ENCODE data around the gene EPHB1. TPM values are rescaled to one million over a fixed set of nuclear protein-coding genes. Genes with fewer than 3 reads are reported as not detected.

Gene EPHB1
- total RNA-seq, 1 experiment from 2014 or later: 0.73 TPM

DNA sequence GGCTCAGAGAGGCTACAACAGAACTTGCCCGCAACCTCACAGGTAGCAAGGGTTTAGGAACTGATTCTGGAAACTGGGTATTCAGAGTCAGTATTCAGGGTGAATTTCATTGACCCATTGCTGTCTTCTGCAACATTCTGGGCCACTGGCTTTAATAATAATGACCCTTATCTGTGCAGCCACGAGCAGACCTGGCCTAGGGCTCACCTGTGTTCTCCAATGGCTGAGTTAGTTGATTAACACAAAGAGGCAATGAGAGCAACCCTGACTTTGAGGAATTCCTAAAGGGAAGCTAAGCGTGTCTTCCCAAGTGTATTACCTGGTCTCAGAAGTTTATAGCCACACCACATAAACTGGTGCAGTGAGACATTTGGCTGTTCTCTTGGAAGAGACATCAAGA lies 289.9 kb downstream of the EPHB1 start:
- Mint-ChIP-seq H3K36me3 (ENCODE audit: insufficient read depth, unreplicated experiment) (no peaks in the 10 kb centered on the region), H3K27me3 (ENCODE audit: unreplicated experiment) (peaks cover 40% of the 10 kb centered on the region), H3K27ac (ENCODE audit: unreplicated experiment) (no peak overlapping the region), H3K4me1 (ENCODE audit: low read depth, unreplicated experiment) (no peaks in the 10 kb centered on the region), H3K4me3 (ENCODE audit: low read depth, unreplicated experiment) (no peak overlapping the region), H3K9me3 (ENCODE audit: low read depth, unreplicated experiment) (no peaks in the 10 kb centered on the region)
- BruUV-seq (replicated peaks): no TSS peak
- DNase-seq: no peak
- TF ChIP-seq, protein P1, sequence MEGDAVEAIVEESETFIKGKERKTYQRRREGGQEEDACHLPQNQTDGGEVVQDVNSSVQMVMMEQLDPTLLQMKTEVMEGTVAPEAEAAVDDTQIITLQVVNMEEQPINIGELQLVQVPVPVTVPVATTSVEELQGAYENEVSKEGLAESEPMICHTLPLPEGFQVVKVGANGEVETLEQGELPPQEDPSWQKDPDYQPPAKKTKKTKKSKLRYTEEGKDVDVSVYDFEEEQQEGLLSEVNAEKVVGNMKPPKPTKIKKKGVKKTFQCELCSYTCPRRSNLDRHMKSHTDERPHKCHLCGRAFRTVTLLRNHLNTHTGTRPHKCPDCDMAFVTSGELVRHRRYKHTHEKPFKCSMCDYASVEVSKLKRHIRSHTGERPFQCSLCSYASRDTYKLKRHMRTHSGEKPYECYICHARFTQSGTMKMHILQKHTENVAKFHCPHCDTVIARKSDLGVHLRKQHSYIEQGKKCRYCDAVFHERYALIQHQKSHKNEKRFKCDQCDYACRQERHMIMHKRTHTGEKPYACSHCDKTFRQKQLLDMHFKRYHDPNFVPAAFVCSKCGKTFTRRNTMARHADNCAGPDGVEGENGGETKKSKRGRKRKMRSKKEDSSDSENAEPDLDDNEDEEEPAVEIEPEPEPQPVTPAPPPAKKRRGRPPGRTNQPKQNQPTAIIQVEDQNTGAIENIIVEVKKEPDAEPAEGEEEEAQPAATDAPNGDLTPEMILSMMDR (IDR thresholded peaks at IDR 0.05; ENCODE audit: unreplicated experiment): no peak
- intact Hi-C loops (cut with micrococcal nuclease; ENCODE audit: unreplicated experiment): loop anchor here (10.0 kb wide), 1 partner anchor 810 kb away; no protein-coding TSS in a partner anchor
- CTCF ChIA-PET: interaction anchor here (0.6 to 1.4 kb wide), 3 partner anchors 13 to 1408 kb away, joined by 3 read pairs; no protein-coding TSS in a partner anchor

DNA sequence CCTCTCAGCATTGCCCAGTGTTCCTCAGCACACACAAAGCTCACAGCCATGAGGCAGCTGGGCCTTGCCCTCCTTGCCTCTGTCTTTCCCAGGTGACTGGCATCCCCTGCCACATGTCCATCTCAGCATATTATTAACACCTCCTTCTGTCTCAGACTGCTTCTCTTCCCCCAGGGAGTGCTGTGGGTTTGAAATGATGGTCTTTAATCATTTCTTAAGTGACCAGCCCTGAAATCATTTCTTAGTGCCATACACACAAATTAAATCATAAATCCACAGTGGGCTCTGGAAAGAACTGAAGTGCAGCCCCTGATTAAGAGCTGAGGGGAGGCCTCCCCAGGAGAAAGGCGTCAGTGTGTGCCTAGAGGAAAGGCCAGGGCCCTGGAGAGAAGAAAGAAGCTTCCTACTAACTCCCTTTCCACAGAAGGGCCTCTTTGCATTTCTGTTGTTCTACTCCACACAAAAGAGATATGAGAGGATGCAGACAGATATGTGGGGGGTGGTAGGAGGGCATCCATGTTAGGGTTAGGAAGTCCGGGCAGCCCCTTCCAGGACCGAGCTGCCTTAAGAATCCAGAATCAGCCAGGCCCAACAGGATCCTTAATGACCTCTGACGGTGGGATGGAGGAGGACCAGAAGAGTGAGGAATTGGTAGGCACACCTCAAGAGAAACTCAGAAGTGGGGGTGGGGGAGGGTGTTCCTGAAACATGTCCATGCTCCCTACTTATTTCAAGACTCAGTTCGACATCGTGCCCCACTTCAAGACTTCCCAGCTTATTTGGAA lies 290.8 kb downstream of the EPHB1 start:
- H3K27me3 Mint-ChIP-seq (ENCODE audit: unreplicated experiment): peaks cover 48% of the 10 kb centered on the region
- CTCF ChIA-PET: no interaction called here
- TF ChIP-seq, protein P1 (IDR thresholded peaks at IDR 0.05; ENCODE audit: unreplicated experiment): no peak
- H3K4me1 Mint-ChIP-seq (ENCODE audit: low read depth, unreplicated experiment): no peaks in the 10 kb centered on the region
- H3K27ac Mint-ChIP-seq (ENCODE audit: unreplicated experiment): no peak overlapping the region
- no TSS peak for BruUV-seq (replicated peaks)
- no peak for DNase-seq
- H3K9me3 Mint-ChIP-seq (ENCODE audit: low read depth, unreplicated experiment): no peaks in the 10 kb centered on the region
- H3K4me3 Mint-ChIP-seq (ENCODE audit: low read depth, unreplicated experiment): no peak overlapping the region
- H3K36me3 Mint-ChIP-seq (ENCODE audit: insufficient read depth, unreplicated experiment): no peaks in the 10 kb centered on the region
- intact Hi-C loops (cut with micrococcal nuclease; ENCODE audit: unreplicated experiment): loop anchor here (10.0 kb wide), 1 partner anchor 809 kb away; no protein-coding TSS in a partner anchor

DNA sequence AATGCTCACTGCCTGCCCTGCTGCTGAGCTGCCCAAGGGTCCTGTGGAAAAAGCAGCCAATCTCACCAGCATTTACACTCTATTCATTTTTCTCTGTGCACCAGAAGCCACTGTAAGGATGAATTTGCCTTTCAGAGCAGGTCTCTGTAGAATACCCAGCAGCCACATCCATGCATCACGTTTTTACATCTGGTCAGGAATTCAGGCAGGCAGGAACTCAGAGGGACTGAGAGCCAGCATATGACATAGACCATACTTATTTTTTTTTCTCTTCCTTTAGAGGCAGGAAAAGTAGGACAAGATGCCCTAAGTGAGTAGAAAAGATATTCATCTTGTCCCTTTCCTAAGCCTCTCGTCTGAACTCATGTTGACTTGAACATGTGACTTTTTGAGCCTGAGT lies 292.7 kb downstream of the EPHB1 start:
- BruUV-seq (replicated peaks): no TSS peak
- H3K4me3 Mint-ChIP-seq (ENCODE audit: low read depth, unreplicated experiment): no peak overlapping the region

DNA sequence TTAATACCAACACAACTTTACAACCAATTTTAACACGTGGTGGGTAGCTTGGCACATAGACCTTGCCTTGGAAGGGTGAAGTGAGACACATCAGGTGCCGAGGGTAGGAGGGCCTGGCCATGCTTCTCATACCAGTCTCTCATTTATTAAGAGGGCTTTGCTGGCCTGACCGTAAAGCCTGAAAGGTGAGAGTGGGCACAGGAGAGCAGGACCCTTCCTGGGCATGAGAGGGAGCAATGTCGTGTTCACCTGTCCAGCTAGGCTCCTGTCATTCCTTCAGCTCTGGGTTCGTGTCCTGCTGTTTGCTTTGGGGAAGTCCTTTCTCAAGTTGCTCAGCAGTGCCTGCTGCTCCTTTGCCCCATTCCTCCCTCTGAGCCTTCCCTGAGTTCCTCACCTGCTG lies 294.4 kb downstream of the EPHB1 start:
- BruUV-seq (replicated peaks): no TSS peak
- H3K27me3 Mint-ChIP-seq (ENCODE audit: unreplicated experiment): peaks cover 64% of the 10 kb centered on the region
- no peak overlapping the region for H3K27ac Mint-ChIP-seq (ENCODE audit: unreplicated experiment)
- TF ChIP-seq, protein P1 (IDR thresholded peaks at IDR 0.05; ENCODE audit: unreplicated experiment): no peak
- H3K4me3 Mint-ChIP-seq (ENCODE audit: low read depth, unreplicated experiment): no peak overlapping the region
- H3K9me3 Mint-ChIP-seq (ENCODE audit: low read depth, unreplicated experiment): no peaks in the 10 kb centered on the region
- CTCF ChIA-PET: no interaction called here
- no peaks in the 10 kb centered on the region for H3K36me3 Mint-ChIP-seq (ENCODE audit: insufficient read depth, unreplicated experiment)
- intact Hi-C loops (cut with micrococcal nuclease; ENCODE audit: unreplicated experiment): loop anchor here (10.0 kb wide), 1 partner anchor 805 kb away; no protein-coding TSS in a partner anchor
- DNase-seq: no peak
- no peaks in the 10 kb centered on the region for H3K4me1 Mint-ChIP-seq (ENCODE audit: low read depth, unreplicated experiment)

More for the DNA sequence above, 292.7 kb downstream of the EPHB1 start:
- Mint-ChIP-seq H3K27ac (ENCODE audit: unreplicated experiment) (no peak overlapping the region), H3K9me3 (ENCODE audit: low read depth, unreplicated experiment) (no peaks in the 10 kb centered on the region), H3K4me1 (ENCODE audit: low read depth, unreplicated experiment) (no peaks in the 10 kb centered on the region), H3K27me3 (ENCODE audit: unreplicated experiment) (peaks cover 50% of the 10 kb centered on the region), H3K36me3 (ENCODE audit: insufficient read depth, unreplicated experiment) (no peaks in the 10 kb centered on the region)
- TF ChIP-seq, protein P1 (IDR thresholded peaks at IDR 0.05; ENCODE audit: unreplicated experiment): no peak
- intact Hi-C loops (cut with micrococcal nuclease; ENCODE audit: unreplicated experiment): loop anchor here (10.0 kb wide), 1 partner anchor 807 kb away; no protein-coding TSS in a partner anchor
- CTCF ChIA-PET: no interaction called here
- DNase-seq: no peak

All from Calu3 (cell line).